ENCODE data around the gene COX14.
A peak's percentile ranks its signal among the peaks of the same experiment; 100 is the strongest.
"Not testable (repeated sequence)": the region's sequence is repeated elsewhere in the genome, so short reads cannot be mapped to it uniquely, and the experiment has no call there.

COX14 gene

DNA sequence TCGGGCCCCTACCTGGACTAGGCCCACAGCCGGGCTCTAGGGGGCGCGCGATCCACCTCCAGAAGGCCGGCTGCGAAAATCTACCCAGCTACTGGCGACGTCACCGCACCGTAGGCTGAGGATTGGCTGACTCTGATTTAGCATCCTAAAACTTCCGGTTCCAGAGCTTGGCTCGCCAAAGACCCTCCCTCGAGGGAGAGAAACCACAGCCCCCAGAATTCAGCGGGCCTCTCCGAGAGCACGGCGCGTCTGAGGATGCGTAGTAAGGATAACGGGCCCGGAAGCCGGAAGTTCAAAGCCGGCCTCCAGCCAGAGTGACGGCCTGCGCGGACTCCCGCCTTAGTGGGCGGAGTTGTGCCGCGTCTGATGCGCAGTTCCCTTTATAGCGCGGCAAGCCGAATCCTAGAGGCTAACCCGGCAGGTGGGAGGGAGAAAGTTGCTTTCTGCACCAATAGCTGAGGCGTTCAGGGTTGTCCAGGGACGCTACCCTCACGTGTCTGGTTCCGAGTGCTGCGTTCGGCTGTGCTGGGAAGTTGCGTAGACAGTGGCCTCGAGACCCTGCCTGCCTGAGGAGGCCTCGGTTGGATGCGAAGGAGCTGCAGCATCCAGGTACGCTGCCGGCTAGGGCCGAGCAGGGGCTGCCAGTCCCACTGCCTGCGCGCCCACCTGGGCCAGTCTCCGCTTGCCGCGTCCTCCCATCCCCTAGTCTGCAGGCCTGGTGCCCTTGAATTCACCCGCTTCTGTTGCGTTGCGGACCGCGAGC lies at the start of gene COX14:
TSS of gene COX14 (plus strand) at position 544 of the 763 bp plus-strand sequence. CDS start 7,808 bp downstream, outside the sequence.
- DNase-seq (ENCODE audit: low read depth): peak; percentile 99

DNA sequence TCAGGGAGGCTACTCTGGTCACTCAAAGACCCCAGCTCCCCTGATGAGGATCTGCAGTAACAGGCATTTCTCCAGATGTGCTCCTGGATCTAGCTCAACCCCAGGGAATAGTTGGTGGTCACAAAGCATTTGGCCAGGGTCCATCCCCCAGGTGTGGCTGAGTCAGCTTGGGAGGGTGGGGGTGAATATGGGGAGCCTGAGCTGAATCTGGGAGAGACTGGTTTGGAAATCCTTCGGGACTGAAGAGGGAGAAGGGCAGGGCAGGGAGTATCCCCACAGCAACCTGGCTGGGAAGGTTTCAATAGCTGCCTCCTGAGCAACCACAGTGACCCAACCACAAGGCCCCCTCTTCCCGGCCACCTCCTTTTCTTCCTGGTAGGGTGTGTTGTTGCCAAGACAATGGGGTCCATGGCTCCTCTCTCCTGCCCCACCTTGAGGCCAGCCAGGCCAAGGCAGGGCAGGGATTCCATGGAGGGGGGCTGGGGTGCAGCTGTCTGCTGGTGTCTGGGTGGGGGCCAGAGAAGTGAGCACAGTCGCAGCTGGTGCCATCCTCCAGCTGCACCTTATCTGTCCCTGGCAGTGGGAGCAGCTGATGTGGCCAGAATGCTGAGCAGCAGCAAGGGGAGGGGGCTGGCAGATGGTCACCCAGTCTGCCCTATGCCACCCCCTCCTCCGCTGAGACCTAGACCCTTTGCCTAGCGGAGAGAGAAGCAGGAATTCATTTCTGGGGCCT lies 49.1 kb upstream of the COX14 start:
- no peak for DNase-seq (ENCODE audit: low read depth)

DNA sequence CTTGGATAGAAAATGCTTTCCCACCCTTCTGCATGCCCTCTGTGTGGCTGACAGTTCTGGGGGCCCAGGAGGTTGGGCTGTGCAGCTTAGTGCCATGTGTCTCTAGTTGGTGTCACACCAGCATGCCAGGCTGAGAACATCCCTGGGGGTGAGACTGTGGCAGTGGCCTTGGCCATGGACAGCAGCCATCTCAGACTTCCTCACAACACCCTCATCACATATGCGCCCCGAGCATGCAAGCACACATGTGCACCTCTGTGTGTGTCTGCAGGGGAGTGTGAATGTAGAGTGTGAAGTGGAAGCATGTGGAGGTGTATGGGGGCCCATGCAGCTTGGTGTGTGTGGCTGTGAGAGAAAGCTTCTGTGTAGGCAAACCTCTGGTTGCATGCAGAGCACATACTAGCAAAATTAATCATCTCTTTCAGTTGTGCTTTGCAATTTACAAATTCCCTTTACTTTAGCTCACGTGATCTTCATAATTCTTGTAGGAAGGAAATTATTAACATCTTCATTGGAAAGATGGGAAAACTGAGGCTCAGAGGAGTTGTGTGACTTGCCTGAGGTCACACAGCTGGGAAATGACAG lies 46.2 kb upstream of the COX14 start:
- DNase-seq (ENCODE audit: low read depth): peak; percentile 21

DNA sequence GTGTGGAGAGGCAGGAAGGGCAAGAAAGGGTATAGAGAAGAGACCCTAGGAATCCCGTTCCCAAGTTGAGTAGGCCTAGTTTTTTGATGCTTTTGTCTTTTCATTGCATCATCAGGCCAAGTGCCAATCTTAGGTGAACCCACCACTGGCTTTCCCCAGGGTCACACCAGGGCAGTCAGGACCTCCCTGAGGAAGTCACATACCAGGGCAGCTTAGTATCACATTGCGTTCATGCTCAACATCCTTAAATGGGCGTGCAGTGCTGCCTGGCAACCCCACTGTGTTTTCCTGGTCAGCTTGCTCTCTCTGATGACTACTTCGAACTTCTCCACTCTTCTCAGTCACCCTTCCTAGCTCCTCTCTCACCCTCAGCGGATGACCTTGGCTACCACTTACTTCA lies 45.6 kb upstream of the COX14 start:
- peak; percentile 89 for DNase-seq (ENCODE audit: low read depth)

DNA sequence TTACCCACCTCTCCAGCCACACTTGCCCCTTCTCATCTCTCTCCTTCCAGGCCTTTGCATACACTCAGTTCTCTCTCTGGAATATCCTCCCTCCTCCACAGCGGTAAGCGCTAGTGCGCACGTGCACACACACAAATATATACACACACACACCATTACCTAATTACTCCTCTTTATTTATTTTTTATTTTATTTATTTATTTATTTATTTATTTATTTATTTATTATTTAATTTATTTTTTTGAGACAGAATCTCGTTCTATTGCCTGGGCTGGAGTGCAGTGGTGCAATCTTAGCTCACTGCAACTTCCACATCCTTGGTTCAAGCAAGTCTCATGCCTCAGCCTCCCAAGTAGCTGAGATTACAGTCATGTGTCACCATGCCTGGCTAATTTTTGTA lies 43.0 kb upstream of the COX14 start:
- no peak for DNase-seq (ENCODE audit: low read depth)

DNA sequence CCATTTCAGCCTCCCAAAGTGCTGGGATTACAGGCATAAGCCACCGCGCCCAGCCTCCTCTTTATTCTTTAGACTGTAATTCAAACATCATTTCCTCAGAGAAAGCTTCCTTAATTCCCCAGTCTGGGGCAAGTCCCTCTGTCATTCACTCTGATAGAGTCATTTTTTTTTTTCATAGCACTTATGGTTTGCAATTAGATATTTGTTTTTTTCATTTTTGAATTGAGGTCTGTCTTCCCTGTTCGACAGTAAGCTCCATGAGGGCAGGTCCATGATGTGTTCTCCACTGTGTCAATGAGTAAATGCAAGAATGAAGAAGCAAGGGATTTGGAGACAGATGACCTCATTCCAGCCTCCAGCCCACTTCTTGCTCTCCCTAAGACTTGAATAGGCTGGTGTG lies 42.5 kb upstream of the COX14 start:
- DNase-seq (ENCODE audit: low read depth): peak; percentile 14

DNA sequence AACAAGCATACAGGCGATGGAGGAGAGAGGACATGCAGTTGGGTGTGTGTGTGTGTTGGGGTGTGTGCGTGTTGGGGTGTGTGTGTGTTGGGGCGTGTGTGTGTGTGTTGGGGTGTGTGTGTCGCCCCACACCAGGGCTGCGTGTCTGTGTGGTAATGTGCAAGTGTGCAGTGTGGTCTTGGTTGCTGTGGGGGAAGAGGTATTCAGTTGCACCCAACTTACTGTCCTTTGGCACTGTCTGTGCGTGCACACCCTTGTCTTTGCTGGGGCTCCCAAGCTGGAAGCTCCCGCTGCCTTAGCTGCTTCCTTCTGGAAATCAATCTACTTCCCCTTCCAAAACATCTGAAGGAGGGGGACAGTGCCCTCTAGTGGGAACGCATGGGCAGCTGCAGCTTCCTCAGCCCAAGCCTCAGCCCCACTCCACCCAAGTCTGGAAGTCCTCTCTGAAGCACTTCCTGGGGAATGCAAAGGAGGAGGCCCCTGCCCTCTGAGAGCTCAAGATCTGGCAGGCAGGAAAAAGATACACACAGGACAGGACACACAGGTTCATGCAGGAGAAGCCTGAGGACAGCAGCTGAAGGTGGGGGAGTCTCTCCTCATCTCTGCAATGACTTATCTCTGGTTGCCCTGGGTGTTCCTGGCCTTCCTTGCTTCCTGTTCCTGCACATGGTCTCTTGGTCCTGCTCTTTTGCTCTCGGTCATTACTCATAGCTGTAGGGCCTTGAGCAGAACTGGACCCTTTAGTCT lies 41.5 kb upstream of the COX14 start:
- peak; percentile 73 for DNase-seq (ENCODE audit: low read depth)

DNA sequence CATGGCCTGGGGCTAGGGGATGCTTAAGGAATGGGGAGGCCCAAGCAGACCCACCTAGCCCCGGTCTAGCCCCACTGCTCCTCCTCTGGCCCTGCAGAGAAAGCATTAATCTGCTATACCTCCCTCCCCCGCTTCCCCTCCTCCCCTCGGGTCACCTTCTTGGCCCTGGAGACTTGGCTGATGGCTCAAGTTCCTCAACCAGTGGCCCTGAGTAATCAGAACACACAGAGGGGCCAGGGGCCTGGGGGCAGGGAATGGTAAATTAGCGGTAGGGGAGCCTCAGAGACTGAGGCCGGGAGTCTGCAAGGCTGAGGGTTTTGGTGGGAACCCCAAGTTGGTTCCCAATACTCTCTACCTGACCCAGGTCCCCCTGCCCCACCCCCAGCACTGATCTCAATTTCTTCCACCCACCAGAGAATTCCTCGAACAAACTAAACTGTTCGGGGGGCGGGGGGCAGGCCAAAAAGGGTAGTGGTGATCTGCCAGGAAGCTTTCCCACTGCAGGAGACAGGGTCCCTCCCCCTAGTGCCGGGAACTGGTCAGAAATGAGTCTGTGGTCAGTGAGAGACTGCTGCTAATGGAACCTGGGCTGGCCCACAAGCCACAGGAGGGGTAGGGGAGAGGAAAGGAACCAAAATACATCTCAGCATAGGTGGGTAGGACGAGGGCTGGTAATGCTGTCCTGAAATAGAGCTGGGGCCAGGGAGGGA lies 39.7 kb upstream of the COX14 start:
- DNase-seq (ENCODE audit: low read depth): no peak

DNA sequence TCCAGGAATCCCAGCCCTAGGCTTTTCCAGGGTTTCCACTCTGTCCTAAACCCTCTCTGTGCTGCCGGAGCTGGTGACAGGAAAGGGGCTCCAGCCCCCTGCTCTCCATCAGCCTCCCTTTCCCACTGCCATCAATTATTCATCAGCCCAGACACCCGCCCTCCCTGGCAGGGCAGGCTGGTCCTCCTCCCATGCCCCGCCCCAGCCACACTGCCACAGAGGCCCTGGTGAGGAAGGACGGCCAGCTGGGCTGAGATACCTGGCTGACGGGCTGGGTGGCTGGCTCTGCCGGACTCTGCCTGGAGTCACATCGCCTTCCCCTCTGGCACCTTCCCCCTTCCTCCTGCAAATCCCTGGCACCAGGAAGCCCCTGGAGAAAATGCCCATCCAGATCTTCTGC lies 38.8 kb upstream of the COX14 start:
- no peak for DNase-seq (ENCODE audit: low read depth)

DNA sequence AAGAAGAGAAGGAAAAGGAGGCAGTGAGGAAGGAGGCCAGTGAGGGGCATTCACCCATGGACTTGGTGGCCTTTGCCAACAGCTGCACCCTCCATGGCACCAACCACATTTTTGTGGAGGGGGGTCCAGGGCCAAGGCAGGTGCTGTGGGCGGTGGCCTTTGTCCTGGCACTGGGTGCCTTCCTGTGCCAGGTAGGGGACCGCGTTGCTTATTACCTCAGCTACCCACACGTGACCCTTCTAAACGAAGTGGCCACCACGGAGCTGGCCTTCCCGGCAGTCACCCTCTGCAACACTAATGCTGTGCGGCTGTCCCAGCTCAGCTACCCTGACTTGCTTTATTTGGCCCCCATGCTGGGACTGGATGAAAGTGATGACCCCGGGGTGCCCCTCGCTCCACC lies 38.3 kb upstream of the COX14 start:
- DNase-seq (ENCODE audit: low read depth): no peak

DNA sequence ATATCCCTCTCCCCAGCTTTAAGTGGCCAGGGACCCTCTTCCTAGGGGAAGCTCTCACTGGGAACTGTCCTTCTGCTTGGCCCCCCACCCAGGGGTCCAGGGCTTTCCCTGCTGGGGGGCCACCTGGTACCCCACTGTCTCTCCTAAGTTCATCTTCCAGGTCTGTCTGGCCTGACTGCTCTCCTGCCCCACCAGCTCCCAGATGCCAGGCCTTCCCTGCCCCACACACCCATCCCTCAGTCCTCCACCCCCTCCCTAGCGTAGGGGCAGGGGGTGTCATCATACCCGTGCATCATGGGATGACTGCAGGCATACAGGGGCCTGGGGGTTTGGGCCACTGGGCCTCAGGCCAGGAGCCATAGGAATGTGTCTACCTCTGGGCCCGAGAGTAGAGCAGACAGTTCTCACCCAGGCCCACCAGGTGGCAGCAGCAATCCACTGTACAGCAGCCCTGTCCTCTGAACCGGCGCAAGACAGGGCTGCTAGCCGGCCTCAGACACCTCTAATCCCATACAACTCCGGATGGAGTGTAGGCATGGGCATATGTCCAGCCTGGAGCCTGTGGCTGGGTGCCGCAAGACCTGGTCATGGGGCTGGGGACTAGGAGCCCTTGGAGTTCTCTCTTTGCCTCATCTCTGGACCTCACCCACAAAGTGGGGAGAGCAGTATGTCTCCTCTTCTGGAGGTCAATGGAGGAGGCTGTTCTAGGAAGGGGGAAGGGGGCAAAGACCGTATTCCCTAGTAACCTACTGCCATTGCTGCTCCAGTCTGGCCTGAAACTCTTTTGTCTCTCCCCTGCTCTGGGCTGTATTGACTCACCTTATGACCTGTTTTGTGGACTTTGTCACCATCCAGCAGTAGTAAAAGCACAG lies 36.9 kb upstream of the COX14 start:
- DNase-seq (ENCODE audit: low read depth): peak; percentile 79

DNA sequence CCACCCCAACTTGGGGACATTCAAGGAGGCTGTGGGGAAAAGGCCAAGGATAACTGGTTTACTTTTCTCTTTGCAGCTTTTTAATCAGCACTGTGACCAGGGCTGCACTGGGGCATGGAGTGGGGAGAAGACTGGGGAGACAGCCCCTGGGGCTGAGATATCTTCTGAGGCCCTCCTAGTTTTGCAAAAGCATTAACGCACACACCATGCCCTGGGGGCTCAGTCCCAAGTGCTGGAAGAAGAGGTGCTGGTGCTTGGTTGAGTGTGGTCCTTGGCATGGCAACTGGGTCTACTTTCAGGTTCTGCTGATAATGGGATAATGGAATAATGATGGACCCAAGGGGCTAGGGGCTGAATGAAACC lies 36.2 kb upstream of the COX14 start:
- DNase-seq (ENCODE audit: low read depth): no peak

DNA sequence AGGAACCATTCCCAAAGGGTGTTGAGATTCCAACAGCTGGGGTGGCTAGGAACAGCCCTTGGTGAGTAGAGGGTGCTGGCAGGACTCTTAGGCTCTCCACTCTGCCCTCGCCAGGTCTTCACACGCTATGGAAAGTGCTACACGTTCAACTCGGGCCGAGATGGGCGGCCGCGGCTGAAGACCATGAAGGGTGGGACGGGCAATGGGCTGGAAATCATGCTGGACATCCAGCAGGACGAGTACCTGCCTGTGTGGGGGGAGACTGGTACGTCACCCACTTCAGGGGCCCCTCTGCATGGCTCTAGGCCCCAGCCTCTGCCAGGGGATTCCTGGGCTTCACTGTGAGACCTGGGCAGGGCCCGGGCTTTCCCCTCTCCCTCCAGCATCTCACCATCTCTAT lies 34.9 kb upstream of the COX14 start:
- DNase-seq (ENCODE audit: low read depth): no peak

DNA sequence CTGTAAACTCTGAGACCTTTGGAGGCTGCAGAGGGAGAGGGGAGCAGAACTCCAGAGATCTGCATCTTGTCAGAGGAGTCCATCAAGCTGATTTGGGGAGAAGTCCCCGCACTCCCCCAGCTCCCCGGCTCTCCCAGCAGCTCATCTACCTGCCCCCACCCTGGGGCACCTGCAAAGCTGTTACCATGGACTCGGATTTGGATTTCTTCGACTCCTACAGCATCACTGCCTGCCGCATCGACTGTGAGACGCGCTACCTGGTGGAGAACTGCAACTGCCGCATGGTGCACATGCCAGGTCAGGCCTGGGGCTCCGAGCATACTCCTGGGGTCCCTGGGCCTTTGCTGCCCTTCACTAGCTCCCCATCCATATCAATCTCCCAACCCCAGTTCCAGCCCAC lies 33.8 kb upstream of the COX14 start:
- DNase-seq (ENCODE audit: low read depth): no peak

DNA sequence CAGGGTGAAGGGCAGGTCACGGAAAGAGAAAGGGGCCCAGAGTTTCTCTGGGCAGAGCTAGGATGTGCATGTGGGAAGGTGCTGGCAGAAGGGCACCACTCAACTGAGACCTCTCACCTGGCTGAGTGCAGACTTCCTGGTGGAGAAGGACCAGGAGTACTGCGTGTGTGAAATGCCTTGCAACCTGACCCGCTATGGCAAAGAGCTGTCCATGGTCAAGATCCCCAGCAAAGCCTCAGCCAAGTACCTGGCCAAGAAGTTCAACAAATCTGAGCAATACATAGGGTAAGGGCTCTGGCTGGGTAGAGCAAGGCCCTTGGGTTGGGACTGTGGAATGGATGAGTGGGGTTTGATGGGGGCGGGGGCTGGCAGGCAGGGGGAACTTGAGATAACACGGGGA lies 32.3 kb upstream of the COX14 start:
- no peak for DNase-seq (ENCODE audit: low read depth)

DNA sequence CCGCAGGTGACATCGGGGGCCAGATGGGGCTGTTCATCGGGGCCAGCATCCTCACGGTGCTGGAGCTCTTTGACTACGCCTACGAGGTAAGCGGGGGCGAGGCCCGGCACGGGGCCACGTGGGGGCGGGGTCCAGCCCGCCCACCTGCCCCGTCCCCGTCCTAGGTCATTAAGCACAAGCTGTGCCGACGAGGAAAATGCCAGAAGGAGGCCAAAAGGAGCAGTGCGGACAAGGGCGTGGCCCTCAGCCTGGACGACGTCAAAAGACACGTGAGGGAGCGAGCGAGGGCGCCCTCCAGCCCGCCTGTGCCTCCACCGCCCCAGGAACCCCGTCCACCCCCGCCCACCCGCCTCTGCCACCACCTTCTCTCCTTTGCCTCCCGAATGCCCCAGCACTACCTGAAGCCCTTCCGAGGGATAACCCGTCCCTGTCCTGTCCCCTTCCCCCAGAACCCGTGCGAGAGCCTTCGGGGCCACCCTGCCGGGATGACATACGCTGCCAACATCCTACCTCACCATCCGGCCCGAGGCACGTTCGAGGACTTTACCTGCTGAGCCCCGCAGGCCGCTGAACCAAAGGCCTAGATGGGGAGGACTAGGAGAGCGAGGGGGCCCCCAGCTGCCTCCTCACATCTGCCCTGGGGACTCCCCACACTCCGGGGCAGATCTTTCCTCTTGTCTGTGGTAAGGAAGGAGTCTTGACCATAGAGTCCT lies 30.8 kb upstream of the COX14 start:
- no peak for DNase-seq (ENCODE audit: low read depth)

DNA sequence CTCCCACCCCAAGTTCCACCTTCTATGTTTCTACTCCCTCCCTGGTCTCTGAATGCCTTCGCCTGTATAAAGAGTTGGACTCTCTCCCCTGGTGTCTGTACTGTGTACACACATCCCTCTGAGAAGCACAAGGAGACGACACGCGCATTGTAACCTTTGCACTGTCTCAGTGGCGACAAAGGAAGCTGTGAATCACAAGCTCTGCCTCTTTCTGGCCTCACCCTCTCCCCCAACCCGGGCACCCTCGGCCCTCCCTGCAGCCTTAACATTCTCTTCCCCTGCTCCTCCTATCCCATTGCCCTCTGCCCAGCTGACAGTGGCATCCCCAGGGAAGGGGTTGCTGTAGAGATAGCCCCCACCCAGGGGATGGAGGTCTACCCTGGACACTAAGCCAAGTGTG lies 29.4 kb upstream of the COX14 start:
- no peak for DNase-seq (ENCODE audit: low read depth)

DNA sequence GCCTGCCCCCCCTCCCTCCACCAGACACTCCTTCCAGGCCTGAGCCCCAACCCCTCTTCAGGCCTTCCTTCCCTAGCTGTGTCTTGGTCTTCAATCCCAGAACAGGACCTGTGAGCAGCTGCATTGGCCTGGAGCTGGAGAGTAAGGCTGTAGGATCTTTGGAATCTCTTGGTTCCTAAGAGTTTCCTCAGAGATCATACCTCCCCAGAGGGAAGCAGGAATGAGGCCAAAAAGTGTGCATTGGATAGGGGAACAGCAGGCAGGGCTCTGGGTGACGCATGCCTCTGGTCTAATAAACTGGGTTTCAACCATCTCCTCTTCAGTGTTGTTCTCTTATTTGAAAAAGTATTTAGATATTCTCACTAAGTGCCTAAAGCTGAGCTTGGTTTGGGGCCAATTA lies 28.7 kb upstream of the COX14 start:
- DNase-seq (ENCODE audit: low read depth): no peak

DNA sequence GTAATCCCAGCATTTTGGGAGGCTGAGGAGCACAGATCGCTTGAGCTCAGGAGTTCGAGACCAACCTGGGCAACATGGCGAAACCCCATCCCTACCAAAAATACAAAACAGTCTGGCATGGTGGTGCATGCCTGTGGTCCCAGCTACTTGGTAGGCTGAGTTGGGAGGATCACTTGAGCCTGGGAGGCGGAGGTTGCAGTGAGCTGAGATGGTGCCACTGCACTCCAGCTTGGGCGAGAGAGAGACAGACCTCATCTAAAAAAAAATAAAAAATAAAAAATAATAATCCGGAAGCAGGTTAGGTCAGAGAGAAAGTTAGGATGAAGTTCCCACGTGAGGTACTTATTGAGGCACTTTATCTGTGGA lies 27.6 kb upstream of the COX14 start:
- DNase-seq (ENCODE audit: low read depth): not testable (repeated sequence)

Data from amniotic epithelial cell (primary cell).